GM21528 (cell line): ENCODE results near the gene ATF3.
"Not testable (repeated sequence)": the region's sequence is repeated elsewhere in the genome, so short reads cannot be mapped to it uniquely, and the experiment has no call there.

Source experiments
- ATAC-seq: cut with Tn5 transposase; IDR thresholded peaks from one replicate; pipeline ENCODE4 v1.9.1; 2021; ENCODE audit warnings: mild to moderate bottlenecking, moderate library complexity; ENCODE audit not compliant: unreplicated experiment, low FRiP score

ATF3 gene

GRCh38 chr1:212624976-212625501 is 16.5 kb downstream of the ATF3 start:
- no peak for ATAC-seq

GRCh38 chr1:212625781-212626450 is 17.4 kb downstream of the ATF3 start:
- no peak for ATAC-seq

- no peak for ATAC-seq
These were observed 19.5 kb downstream of the ATF3 start for GRCh38 chr1:212628046-212628445.

GRCh38 chr1:212628813-212629415 is 20.4 kb downstream of the ATF3 start:
- ATAC-seq = no peak

GRCh38 chr1:212629450-212630157 is 21.0 kb downstream of the ATF3 start:
- ATAC-seq = peak; percentile 17

GRCh38 chr1:212630158-212630900 is 21.8 kb downstream of the ATF3 start:
- ATAC-seq = peak; percentile 79

- ATAC-seq = no peak
These were observed 24.6 kb downstream of the ATF3 start for GRCh38 chr1:212633161-212633560.

- no peak for ATAC-seq
These were observed 25.7 kb downstream of the ATF3 start for GRCh38 chr1:212634252-212634651.

- ATAC-seq = no peak
These were observed 26.6 kb downstream of the ATF3 start for GRCh38 chr1:212635141-212635631.

- no peak for ATAC-seq
These were observed 29.3 kb downstream of the ATF3 start for GRCh38 chr1:212637902-212638301.

- ATAC-seq = no peak
These were observed 30.1 kb downstream of the ATF3 start for GRCh38 chr1:212638492-212639151.

GRCh38 chr1:212639524-212639923 is 31.0 kb downstream of the ATF3 start:
- not testable (repeated sequence) for ATAC-seq

- no peak for ATAC-seq
These were observed 31.8 kb downstream of the ATF3 start for GRCh38 chr1:212640223-212640878.

GRCh38 chr1:212641956-212642355 is 33.4 kb downstream of the ATF3 start:
- no peak for ATAC-seq

GRCh38 chr1:212643877-212644276 is 35.3 kb downstream of the ATF3 start:
- ATAC-seq = no peak

- no peak for ATAC-seq
These were observed 36.4 kb downstream of the ATF3 start for GRCh38 chr1:212644866-212645545.

- no peak for ATAC-seq
These were observed 37.3 kb downstream of the ATF3 start for GRCh38 chr1:212645546-212646543.

- no peak for ATAC-seq
These were observed 38.0 kb downstream of the ATF3 start for GRCh38 chr1:212646588-212646987.
